ENCODE measurements around the gene CACNA1A.
"Not testable (repeated sequence)": the region's sequence is repeated elsewhere in the genome, so short reads cannot be mapped to it uniquely, and the experiment has no call there.

CACNA1A gene

GRCh38 chr19:13262450-13262849, 243.8 kb downstream of the CACNA1A start:
- CTCF ChIA-PET: interaction anchor here (0.6 to 3.9 kb wide), 25 partner anchors 9 to 599 kb away, joined by 3 to 44 read pairs (median 4); no protein-coding TSS in a partner anchor
- TF ChIP-seq, protein P1, sequence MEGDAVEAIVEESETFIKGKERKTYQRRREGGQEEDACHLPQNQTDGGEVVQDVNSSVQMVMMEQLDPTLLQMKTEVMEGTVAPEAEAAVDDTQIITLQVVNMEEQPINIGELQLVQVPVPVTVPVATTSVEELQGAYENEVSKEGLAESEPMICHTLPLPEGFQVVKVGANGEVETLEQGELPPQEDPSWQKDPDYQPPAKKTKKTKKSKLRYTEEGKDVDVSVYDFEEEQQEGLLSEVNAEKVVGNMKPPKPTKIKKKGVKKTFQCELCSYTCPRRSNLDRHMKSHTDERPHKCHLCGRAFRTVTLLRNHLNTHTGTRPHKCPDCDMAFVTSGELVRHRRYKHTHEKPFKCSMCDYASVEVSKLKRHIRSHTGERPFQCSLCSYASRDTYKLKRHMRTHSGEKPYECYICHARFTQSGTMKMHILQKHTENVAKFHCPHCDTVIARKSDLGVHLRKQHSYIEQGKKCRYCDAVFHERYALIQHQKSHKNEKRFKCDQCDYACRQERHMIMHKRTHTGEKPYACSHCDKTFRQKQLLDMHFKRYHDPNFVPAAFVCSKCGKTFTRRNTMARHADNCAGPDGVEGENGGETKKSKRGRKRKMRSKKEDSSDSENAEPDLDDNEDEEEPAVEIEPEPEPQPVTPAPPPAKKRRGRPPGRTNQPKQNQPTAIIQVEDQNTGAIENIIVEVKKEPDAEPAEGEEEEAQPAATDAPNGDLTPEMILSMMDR (IDR thresholded peaks at IDR 0.05; ENCODE audit: control extremely low read depth, extremely low read depth, low read depth, missing control alignments): peak; percentile 52
- POLR2A ChIA-PET: interaction anchor here (0.5 kb wide), 1 partner anchor 525 kb away, joined by 8 read pairs; no protein-coding TSS in a partner anchor
- DNase-seq (ENCODE audit: extremely low spot score): peak; percentile 65

DNA sequence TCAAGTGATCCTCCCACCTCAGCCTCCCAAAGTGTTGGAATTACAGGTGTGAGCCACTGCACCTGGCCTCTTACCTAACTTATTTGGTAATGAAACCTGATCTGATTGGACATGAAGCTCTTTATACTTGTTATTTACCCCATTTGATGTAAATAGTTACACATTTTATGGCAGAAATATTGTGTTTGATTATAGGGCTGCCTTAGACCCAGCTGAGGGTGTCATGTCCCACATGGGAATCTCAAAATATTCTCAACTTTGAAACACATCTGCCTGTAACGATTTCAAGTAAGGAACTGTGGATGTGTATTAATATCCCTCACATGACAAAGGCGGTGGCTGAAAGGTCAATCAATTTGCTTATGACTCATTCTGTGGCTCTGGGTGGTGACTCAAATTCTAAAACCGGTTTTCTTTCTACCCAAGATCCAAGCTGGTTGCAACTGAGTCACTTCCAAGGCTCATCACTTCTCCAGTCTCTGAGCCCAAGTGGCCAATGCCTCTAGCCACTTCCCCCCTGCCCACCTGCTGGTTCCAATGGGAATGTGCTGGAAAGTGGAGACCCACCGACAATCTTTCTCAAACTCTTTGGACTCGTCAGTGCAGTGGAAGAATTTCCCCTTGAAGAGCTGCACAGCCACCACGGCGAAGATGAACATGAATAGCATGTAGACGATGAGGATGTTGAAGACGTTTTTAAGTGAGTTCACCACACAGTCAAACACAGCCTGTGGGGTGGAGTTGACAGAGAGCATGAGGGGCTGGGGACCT, 245.2 kb downstream of the CACNA1A start:
- DNase-seq (ENCODE audit: extremely low spot score): peak; percentile 83
- TF ChIP-seq, protein P1 (IDR thresholded peaks at IDR 0.05; ENCODE audit: control extremely low read depth, extremely low read depth, low read depth, missing control alignments): no peak
- CTCF ChIA-PET: interaction anchor here (0.7 to 3.9 kb wide), 10 partner anchors 11 to 284 kb away, joined by 3 to 36 read pairs (median 6); no protein-coding TSS in a partner anchor
- POLR2A ChIA-PET: interaction anchor here (0.6 kb wide), 2 partner anchors 54 to 170 kb away, joined by 6 to 8 read pairs; no protein-coding TSS in a partner anchor

GRCh38 chr19:13256918-13257317, 249.4 kb downstream of the CACNA1A start:
- no peak for DNase-seq (ENCODE audit: extremely low spot score)
- TF ChIP-seq, protein P1 (IDR thresholded peaks at IDR 0.05; ENCODE audit: control extremely low read depth, extremely low read depth, low read depth, missing control alignments): no peak
- CTCF ChIA-PET: interaction anchor here (0.8 kb wide), 1 partner anchor 21 kb away, joined by 3 read pairs; no protein-coding TSS in a partner anchor
- POLR2A ChIA-PET: no interaction called here

GRCh38 chr19:13256398-13256797, 249.9 kb downstream of the CACNA1A start:
- DNase-seq (ENCODE audit: extremely low spot score); POLR2A ChIA-PET: not testable (repeated sequence)
- CTCF ChIA-PET: interaction anchor here (0.8 kb wide), 1 partner anchor 22 kb away, joined by 3 read pairs; no protein-coding TSS in a partner anchor

DNA sequence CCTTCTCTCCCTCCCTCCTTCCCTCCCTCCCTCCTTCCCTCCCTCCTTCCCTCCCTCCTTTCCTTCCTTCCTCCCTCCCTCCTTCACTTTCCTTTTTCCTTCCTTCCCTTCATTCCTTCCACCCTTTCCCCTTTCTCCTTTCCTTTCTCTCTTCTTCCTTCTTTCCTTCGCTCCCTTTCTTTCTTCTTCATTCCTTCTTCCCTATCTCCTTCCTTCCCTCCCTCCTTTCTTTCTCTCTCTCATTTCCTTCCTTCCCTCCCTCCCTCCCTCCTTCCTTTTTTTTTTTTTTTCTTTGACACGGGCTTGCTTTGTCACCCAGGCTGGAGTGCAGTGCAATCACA, 250.6 kb downstream of the CACNA1A start:
- ChIA-PET POLR2A (no interaction called here), CTCF (no interaction called here)
- DNase-seq (ENCODE audit: extremely low spot score): no peak
- TF ChIP-seq, protein P1 (IDR thresholded peaks at IDR 0.05; ENCODE audit: control extremely low read depth, extremely low read depth, low read depth, missing control alignments): no peak

GRCh38 chr19:13255041-13255718, 251.1 kb downstream of the CACNA1A start:
- POLR2A ChIA-PET: no interaction called here
- CTCF ChIA-PET: interaction anchor here (1.3 to 1.5 kb wide), 2 partner anchors 11 to 194 kb away, joined by 3 read pairs; no protein-coding TSS in a partner anchor
- DNase-seq (ENCODE audit: extremely low spot score): no peak
- TF ChIP-seq, protein P1 (IDR thresholded peaks at IDR 0.05; ENCODE audit: control extremely low read depth, extremely low read depth, low read depth, missing control alignments): no peak

Measured in GM10248 (cell line).